Activated CD4-positive, alpha-beta T cell treated with anti-CD3 and anti-CD28 coated beads, Interleukin-2, amount 50 U/mL, for 4 hours (primary cell): ENCODE measurements around the gene NPAS3.
A peak's percentile ranks its signal among the peaks of the same experiment; 100 is the strongest.

ENCODE experiments used
- DNase-seq, 2 experiments: peaks; one replicate each; pipeline ENCODE4 v3.0.0-alpha.2; 2020

Gene NPAS3

DNA sequence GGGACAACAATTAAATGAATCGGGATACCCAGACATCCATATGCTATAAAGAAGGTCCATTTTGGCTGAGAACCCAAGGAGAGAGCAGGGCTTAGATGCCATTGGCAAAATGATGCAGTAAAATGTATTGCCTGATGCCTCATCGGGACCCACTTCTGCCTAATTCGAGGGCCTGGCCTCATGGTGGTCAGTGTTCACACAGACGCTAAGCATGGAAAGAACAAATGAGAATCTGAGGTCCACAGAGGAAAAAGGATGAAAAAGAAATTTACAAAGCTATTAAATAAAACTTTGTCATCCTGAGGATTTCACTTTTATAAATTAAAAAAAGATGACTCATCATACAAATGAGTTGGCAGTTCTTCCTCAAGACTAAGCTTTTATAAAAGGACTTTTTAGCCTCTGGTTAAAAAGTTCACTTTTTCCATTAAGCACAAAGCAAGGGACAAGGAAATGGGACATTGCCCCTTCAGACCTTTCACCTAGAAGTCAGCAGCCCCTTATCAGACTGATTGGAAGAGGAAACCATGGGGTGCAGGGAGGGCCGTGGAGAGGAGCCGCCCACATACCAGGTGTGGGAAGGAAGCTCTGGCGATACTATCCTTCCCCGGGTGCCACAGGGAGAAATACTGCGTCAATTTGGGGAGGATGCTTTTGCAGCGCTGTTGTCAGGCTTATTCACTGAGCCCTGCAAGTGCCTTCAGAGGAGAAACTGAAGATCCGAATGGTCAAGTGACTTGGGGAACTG, 836.2 kb downstream of the NPAS3 start:
- no peak for DNase-seq

DNA sequence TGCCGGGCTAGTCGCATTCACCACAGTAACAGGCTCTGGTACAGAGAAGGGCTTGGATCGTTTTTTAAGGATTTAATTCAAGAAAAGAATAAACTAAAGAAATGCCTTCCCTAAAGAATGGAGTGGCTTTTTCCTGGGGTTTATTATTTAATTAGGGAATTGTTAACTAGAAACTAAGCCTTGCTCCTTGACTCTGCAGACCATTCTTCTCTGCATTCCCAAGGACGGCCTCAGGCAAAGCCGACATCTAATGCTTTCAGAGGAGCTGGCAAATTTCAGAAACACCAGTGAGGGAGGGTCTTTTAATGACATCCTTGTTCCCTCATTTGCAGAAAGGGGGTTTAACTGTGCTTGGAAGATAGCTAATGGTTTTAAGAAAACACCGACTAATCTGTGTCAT, 838.2 kb downstream of the NPAS3 start:
- no peak for DNase-seq

DNA sequence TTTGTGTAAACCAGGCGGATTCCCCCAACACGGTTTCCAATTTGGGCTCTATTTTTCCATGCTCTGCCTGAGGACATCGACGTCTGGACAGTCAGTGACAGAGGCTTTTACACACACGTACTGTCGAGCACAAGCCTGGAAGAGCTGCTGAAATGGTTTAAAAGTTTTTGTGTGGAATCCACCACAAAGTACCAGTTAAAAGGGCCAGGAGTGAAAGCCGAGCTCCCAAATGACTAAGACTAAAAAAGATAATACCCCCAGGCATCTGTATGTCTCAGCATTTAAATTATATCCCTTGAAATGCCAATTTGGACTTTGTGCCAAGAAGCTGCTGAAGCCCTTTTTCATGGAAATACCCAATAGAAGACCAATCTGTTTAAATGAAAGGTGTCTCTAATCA, 839.0 kb downstream of the NPAS3 start:
- no peak for DNase-seq

DNA sequence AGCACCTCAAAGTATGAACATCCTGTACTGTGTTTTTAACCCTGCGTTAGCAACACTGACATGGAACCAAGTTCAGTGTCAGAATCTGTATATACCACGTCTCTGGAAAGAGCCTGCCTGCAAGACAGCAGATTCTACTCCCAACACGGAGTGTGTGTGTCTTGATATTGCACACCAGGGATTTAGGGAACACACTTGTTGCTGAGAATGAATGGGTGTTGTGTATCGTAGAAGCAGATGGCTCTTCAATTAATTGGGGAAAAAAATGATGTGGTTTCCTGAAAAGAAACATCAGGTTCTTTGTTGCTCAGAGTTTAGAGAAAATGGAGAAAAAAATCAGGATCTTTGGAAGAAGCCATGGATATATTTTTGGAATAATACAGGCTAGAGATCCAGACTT, 841.4 kb downstream of the NPAS3 start:
- no peak for DNase-seq

DNA sequence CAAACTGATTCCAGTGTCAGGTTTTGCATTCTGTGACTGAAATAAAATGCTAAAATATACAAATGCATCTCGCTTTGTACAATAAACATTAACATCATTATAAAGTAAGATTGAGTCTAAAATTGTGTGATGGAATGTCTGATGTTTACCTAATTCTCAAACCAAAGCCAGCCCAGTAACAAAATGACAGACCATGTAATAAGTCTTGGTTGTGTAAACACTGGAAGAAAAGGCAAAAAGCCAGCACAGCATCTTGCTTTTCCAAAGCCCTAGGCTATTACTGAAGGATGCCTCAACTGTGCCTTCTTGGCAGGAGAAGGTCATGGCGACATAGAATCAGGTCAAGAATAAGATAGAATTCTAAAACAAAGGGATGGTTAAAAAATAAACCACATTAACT, 842.6 kb downstream of the NPAS3 start:
- DNase-seq, result no peak

DNA sequence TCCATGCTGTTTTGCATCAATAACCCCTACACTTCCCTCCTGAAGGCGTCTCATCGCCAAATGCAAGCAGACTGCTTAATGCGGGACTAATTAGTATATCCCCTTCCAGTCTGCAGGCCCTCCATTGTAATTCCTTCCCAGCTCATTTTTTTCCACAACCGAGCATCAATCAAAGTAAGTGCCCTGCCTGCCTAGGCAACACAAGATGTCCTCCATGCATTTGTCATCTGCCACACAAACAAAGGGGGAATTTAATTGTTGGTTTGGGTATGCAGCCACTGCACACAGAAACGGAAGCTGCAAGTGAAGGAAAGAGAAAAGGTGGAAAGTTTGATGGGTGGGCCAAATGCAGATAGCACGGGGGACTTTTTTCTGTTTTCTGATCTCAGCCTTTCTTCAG, 844.2 kb downstream of the NPAS3 start:
- DNase-seq, result no peak

DNA sequence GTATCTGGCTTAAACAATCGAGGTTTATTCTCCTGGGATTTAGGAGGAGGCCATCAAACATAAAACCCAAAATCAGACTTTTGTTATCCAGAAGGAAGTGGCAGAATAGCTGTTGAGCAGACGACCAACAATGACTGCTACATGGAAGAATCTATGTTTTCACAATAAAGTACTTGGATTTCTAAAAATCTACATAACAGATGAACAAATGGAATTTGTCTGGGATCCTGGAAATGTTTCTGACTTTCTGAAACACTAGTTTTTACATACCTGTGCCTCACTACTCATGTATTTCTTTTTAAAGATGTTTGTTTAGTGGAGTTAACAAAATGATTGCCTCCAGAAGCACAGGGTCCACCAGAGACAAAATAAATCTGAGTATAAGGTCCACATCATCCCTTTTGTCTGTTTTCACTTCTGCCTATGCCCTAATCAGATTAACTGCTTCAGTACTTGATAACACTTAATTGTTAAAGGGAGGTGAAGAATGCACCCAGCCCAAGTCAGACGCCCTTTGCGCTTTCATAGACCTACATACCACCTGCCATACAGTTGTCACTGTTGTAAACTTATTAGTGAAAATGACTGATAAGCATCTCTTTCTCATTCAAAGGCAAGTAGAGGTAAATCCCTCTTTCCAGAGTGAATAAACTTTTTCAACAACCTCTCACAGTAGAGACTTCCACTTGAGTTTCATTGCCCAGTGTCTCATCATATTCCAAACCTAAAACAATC, 847.6 kb downstream of the NPAS3 start:
- no peak for DNase-seq

DNA sequence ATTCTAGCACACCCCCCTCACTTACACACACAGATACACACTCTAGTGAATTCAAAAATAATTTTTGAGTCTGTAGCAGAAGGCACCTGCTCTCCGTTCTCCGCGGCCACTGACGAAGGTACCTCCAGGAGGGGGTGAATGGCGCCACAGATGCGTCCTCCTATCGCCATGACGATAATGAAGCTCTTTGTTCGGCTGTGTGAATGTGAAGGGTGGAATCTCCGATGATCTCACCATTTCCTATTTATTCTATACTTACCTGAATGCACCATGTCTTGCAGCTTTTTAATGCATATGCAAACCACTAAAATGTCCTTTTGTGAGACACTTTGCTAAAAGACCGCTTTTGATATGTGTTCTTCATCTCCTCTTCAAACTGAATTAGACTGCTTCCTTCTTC, 849.5 kb downstream of the NPAS3 start:
- DNase-seq, result no peak

DNA sequence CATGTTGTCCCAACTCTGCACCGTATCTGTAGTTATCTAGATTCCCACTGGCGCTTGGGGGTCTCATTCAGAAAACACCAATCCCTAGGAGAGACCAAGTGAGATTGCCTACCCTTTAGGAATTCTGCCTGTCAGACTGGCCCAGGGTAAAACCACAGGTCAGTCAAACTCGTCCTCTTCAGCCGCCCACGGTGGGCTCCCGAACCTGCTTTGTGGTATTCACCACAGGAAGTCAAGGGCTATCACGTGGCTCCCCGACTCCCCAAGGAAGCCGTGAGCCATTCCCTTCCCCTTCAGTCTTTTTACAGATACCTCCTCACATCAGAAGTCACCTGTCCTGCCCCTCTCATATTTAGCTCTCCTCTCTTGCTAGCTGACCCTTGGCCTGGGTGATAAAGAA, 852.3 kb downstream of the NPAS3 start:
- no peak for DNase-seq

DNA sequence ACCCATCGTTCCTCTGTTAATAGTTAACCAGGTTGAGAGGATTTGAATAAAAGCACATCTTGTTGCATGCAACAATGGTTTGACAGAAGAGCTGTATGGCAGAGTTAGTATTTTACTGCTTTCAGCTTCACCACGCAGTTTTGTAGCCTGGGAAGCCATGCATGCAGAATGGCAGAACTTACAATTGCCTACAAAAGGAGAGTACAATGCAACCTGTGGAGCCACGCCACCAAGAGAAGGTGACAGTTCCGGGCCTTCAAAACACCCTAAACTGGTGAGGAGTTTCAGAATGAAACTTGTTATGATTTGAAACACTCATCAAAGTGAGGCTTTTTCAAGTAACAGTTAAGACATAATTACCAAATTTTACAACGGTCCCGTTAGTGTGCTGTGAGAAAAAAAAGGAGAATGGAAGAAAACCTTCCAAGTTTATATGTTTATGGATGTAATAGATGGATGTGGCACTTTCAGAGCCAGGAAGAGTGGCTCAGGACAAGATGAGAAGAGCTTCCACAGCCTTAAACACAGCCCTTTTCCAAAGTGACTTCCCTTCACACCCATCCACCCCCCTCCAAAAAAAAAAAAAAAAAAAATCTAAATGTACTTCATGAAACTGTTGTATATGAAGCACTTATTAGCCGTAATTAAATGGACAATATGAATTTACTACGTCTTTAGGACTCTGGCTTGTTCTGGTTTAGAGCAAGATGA, 853.5 kb downstream of the NPAS3 start:
- DNase-seq, result no peak

DNA sequence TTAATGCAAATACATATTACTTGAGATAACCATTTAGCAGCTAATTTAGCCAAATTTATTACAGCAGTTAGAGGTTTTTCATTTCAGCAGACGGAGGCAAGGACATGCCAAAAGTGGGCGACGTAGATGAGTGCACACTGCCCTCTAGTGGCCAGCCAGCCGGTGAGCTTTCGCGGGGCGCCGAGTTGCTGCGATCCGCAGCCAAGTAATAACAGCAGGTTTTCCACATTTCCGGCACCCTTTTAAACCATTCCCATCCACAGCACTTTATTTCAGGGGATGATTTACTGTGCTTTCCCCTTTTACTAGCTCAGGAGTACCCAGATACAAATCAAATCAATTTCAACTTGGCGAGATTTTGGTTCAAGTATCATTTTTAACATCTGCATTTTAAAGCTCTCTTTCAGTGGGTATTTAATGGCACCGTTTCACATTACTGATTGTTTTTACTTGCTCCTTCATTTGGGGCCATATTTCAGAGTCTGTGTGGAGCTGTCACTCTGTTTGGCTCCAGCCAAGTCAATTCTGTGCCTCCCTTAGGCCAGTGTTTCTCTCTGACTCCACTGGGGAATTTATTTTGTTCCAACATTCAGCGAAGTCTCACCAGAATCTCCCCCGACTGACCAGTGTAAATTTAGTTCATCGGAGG, 854.2 kb downstream of the NPAS3 start:
- peak; percentile 54 to 56 for DNase-seq

DNA sequence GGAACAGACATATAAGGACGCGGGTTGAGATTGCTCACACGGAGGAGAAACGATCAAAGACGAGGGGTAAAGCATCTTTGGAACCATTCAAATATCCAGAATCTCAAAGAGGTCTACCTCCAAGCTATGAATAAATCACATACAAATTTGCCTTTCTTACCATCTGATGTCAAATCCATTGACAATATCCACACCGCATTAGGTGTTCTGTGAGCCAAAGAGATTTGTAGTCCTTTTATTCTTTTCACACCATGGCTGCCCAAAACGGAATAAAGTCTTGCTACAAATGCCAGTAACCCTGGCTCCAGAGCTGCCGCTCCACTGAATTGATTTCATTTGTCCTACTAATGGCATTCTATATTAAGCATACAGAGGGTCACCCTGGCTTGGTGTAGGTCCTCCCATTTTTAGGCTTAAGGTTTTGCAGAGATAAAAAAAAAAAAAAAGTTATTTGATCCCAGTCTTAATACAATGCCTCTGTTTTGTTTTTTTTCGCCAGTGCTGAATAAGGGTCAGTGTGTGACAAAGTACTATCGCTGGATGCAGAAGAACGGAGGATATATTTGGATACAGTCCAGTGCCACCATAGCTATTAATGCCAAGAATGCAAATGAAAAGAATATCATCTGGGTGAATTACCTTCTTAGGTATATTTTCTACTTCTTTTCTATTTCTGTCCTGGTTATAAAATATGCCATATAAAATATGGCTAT, 854.9 kb downstream of the NPAS3 start:
- DNase-seq, result no peak

DNA sequence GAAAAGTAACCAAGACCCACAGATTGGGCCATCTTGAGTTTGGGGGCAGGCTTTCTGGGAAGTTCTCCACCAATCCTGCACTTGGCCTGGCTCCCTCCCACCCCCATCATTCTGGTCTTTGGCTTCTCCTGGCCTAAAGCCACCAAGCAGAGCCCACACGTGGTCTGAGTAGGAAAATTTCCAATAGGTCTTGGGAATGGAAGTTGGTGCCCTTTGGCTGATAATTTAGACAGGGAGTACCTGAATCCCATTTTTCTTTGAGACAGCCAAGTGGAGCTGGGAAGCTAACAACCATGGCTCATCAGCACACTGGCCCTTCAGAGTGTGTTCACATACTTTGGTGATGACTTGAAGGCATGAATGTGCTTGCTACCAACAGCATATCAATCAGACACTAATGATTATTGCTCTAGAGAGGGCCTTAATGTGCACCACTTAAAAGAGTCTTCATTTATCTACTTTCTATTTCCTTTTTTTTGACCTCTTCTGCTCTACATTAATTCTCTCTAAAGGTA, 856.2 kb downstream of the NPAS3 start:
- no peak for DNase-seq

DNA sequence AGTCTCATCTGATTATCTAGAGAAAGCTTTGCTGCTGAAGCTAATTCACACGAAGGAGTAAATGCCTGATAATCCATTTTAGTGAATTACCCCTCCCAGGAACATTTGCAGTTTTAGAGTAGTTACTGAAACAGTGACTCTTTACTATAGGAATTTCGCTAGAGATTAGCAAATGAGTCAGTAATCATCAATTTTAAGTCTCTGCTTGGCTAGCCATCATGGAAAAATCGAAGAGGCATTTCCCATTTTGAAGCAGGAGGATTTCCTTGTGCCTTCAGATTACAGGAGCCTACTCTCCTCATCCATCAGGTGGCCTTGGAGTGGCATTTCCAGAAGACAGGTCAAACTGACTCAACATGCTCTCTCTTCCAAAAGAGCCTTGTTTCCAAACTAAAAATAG, 857.7 kb downstream of the NPAS3 start:
- DNase-seq, result no peak

DNA sequence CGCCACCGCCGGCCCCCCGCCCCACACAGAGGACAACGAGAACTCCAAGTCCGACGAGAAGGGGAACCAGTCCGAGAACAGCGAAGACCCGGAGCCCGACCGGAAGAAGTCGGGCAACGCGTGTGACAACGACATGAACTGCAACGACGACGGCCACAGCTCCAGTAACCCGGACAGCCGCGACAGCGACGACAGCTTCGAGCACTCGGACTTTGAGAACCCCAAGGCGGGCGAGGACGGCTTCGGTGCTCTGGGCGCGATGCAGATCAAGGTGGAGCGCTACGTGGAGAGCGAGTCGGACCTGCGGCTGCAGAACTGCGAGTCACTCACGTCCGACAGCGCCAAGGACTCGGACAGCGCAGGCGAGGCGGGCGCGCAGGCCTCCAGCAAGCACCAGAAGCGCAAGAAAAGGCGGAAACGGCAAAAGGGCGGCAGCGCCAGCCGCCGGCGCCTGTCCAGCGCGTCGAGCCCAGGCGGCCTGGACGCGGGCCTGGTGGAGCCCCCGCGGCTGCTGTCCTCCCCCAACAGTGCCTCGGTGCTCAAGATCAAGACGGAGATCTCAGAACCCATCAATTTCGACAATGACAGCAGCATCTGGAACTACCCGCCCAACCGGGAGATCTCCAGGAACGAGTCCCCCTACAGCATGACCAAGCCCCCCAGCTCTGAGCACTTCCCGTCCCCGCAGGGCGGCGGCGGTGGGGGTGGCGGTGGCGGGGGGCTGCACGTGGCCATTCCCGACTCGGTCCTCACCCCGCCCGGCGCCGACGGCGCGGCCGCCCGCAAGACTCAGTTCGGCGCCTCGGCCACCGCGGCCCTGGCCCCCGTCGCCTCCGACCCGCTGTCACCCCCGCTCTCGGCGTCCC, 861.3 kb downstream of the NPAS3 start:
- DNase-seq, result no peak

DNA sequence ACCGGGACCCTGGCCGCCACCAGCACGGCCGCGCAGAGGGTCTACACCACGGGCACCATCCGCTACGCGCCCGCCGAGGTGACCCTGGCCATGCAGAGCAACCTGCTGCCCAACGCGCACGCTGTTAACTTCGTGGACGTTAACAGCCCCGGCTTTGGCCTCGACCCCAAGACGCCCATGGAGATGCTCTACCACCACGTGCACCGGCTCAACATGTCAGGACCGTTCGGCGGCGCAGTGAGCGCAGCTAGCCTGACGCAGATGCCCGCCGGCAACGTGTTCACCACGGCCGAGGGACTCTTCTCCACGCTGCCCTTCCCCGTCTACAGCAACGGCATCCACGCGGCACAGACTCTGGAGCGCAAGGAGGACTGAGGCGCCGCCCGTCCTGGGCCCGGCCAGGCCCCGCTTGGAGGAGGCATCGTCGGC, 862.1 kb downstream of the NPAS3 start:
- DNase-seq, result no peak

DNA sequence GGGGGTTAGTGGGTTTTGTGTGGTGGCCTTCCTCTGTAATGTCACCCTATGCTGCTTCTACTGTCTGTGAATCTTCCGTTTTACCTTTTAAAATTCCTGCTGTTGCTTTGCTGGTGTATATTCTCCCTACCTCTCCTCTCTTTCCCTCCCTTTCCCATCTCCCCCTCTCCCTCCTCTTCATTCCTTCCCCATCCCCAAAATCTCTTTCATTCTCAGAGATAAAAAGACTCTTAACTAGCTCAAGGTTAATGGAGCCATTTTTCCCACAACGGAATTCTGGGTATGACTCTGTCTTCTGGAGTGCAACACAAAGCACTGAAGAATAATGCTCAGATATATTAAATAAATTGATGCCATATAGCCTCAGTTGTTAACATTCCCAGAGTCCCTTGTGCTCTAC, 864.1 kb downstream of the NPAS3 start:
- DNase-seq, result no peak

DNA sequence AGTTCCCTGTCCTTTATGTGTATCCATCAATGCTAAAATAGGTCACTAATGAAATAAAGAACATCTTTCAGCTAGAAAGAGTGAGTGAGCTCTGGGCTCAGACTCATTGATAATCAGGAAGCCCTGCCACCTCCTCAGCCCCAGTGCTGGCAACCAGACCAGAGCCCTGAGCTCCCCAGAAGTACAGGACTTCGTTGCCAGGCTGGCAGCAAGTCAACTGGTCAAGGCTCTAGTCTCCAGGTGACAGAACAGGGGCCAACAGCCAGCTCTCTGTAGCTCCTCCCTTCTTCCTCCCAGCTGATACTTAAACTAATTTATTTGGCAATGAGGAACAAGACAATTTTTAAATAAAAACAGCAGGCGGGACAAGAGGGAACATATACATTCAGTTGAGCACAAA, 866.9 kb downstream of the NPAS3 start:
- no peak for DNase-seq

DNA sequence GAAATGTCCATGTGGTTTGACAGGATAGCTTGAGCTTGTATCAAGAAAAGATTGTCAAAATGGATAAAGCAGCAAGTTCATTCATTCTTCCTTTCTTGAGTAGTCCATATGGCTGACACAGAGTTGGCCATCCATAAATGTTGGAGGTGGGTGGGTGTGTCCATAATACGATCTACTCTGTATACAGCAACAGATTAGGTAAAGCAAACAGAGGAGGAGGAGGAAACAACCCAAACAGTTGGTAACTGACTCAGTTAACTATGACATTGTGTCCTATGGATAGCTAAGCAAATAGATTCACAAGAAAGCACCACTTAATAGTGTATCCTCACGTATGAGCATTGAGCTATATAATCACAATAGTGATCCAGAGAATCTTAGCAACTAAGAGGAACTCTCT, 868.2 kb downstream of the NPAS3 start:
- no peak for DNase-seq

DNA sequence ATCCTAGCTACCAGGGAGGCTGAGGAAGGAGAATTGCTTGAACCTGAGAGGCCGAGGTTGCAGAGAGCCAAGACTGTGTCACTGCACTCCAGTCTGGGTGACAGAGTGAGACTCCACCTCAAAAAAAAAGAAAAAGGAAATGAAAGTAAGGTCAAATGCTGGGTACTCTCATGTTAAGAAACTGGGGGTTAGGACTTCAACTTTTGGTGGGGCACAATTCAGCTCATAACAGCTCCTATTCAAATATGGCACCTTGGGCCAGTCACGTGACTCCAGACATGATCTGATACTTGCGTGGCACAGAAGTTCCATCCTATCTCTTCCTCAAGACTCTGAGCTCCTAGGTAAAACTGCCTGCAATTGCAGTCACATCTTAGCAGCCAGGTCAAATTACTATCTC, 869.5 kb downstream of the NPAS3 start:
- DNase-seq, result no peak

DNA sequence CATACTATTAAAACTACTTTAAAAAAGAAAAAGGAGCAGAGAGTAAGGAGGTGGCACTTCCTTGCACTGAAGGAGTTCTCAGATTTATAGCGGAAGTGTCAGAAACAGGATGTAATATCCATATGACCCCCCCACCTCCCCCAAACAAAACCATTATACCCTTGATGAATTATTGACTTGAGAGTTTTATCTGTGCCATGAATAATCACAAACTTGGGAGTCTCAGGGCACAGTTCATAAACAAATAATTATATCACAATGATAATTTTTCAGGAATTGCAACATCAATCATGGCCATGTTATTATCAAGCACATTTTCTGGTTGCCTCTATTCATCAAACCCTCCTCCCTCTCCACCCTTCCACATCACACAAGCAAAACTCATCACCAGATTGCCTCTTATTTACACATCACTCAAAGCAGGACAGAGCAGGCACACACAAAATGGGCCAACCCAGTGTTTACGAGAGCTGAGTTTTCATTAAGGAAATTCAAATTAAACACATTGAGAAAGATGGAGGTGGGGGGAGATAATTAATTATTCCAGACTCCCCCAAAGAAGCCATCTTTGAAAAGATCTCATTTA, 870.8 kb downstream of the NPAS3 start:
- no peak for DNase-seq
